SH-SY5Y (cell line): Measurements from ENCODE around the gene PNKP.

Source experiments
- GATA2 ChIP-seq: IDR thresholded peaks from 2 replicates; pipeline ENCODE4 v1.6.1; 2011; ENCODE audit warnings: mild to moderate bottlenecking, low read depth, low read length
- GATA3 ChIP-seq: IDR thresholded peaks from 2 replicates; pipeline ENCODE4 v1.6.1; 2011; ENCODE audit warnings: low read depth, mild to moderate bottlenecking, low read length, moderate library complexity

DNA sequence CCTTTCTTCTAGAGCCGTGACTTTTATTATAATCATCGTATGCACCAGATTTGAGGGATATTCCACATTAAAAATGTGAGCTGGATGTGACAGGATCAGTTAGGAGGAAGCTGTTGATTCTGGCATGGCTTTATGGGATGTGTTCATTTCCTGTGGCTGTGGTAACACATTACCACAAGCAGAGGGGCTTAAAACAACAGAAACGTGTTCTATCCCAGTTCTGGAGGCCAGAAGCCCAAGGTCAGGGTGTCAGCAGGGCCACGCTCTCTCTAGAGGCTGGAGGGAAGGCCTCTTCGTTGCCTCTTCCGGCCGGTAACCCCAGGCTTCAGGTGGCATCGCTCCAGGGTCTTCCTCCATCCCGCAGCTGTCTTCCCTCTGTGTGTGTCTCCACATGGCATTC, 34.8 kb downstream of the PNKP start:
- no peak for TF ChIP-seq GATA3
- no peak for TF ChIP-seq GATA2
